Endothelial cell of umbilical vein (primary cell): ENCODE results near the gene CDR2L. TPM values are rescaled to one million over a fixed set of nuclear protein-coding genes. Genes with fewer than 3 reads are reported as not detected.

Experiments used
- BruUV-seq: library from RNA; stranded (reverse); fragments of 400-500 nt; replicated peaks from 2 replicates; lab custom pipeline; 2021; lab: Mats Ljungman, UMichigan
- CTCF ChIA-PET: fragments of 300-600, 350-600 bp; sonication (Branson Sonifier 250); formaldehyde crosslinking; loops from one replicate; lab custom pipeline; 2021; ENCODE audit warnings: antibody characterized with exemption, inconsistent platforms; lab: Charles Lee
- POLR2A ChIA-PET: fragments of 300-600, 350-600 bp; sonication (Branson Sonifier 250); formaldehyde crosslinking; loops from one replicate; lab custom pipeline; 2021; ENCODE audit warnings: antibody characterized with exemption, inconsistent platforms; lab: Charles Lee
- DNase-seq: peaks from one replicate; pipeline ENCODE4 v3.0.0-alpha.2; 2011; ENCODE audit warnings: low read depth, low spot score
- FAIRE-seq: peaks from 2 replicates; lab custom pipeline; 2011; peaks lifted over from hg19 to GRCh38; lab: Jason Lieb, UNC
- H2AFZ ChIP-seq: 2 replicates; pipeline ENCODE4 v1.6.0; 2012; ENCODE audit warnings: low read depth, low read length, control low read depth, inconsistent platforms
- H3K27ac ChIP-seq: 2 replicates; pipeline ENCODE4 v1.5.1; 2011; ENCODE audit warnings: low read depth, mild to moderate bottlenecking, control low read depth, low read length, moderate library complexity; ENCODE audit not compliant: insufficient read depth
- H3K27me3 ChIP-seq, 2 experiments: 2 replicates each; pipeline versions ENCODE4 v1.6.0 to v1.6.1; 2011; ENCODE audit warnings: low read length in 2 of 2, mixed read lengths in 1 of 2; ENCODE audit not compliant: control insufficient read depth in 2 of 2, insufficient read depth in 2 of 2
- H3K36me3 ChIP-seq, 2 experiments: 2 replicates in 1 of 2; 3 replicates in 1 of 2; pipeline ENCODE4 v1.5.1; 2011; ENCODE audit warnings: low read length in 2 of 2, mild to moderate bottlenecking in 1 of 2, moderate library complexity in 1 of 2; ENCODE audit not compliant: control insufficient read depth in 2 of 2, insufficient read depth in 2 of 2; ENCODE audit errors: extremely low read depth in 1 of 2
- H3K4me1 ChIP-seq: 3 replicates; pipeline ENCODE4 v1.5.1; 2011; ENCODE audit warnings: mild to moderate bottlenecking, low read length; ENCODE audit not compliant: control insufficient read depth, insufficient read depth; ENCODE audit errors: extremely low read depth
- H3K4me2 ChIP-seq: 2 replicates; pipeline ENCODE4 v1.6.1; 2011; ENCODE audit warnings: low read length, control low read depth, mixed read lengths; ENCODE audit not compliant: insufficient read depth
- H3K4me3 ChIP-seq, 3 experiments: fragments of 200-600 bp in 1 of 3; sonication (generic), shearing (Covaris generic) in 1 of 3; replicated peaks in 1 of 3; 2 replicates each; pipeline ENCODE4 v1.5.1; 2011 to 2016; ENCODE audit warnings: control low read depth in 3 of 3, low read length in 3 of 3, mild to moderate bottlenecking in 2 of 3, inconsistent platforms in 1 of 3, low read depth in 1 of 3, moderate library complexity in 1 of 3; ENCODE audit not compliant: insufficient read depth in 1 of 3
- H3K79me2 ChIP-seq: 2 replicates; pipeline ENCODE4 v1.6.0; 2012; ENCODE audit warnings: low read length, inconsistent platforms; ENCODE audit not compliant: control insufficient read depth, insufficient read depth
- H3K9ac ChIP-seq: replicated peaks from 2 replicates; pipeline ENCODE3; 2011; ENCODE audit warnings: low read length, control low read depth; ENCODE audit not compliant: insufficient read depth; ENCODE audit errors: extremely low read depth
- H3K9me1 ChIP-seq: replicated peaks from 3 replicates; pipeline ENCODE4 v1.6.0; 2011; ENCODE audit warnings: mild to moderate bottlenecking, low read length; ENCODE audit not compliant: control insufficient read depth, insufficient read depth; ENCODE audit errors: extremely low read depth
- H3K9me3 ChIP-seq: replicated peaks from 2 replicates; pipeline ENCODE4 v1.5.1; 2012; ENCODE audit warnings: low read length, inconsistent platforms; ENCODE audit not compliant: control insufficient read depth, insufficient read depth
- H4K20me1 ChIP-seq: replicated peaks from 2 replicates; pipeline ENCODE3; 2011; ENCODE audit warnings: mild to moderate bottlenecking, low read length; ENCODE audit not compliant: control insufficient read depth, insufficient read depth; ENCODE audit errors: extremely low read depth
- CTCF ChIP-seq, 2 donors: IDR thresholded peaks; 1 replicate in 1 of 2; 2 replicates in 1 of 2; pipeline ENCODE4 v1.5.1; 2011; ENCODE audit warnings: low read length in 2 of 2, mild to moderate bottlenecking in 2 of 2, moderate library complexity in 2 of 2, control low read depth in 1 of 2, inconsistent platforms in 1 of 2, low read depth in 1 of 2; ENCODE audit not compliant: insufficient read depth in 1 of 2; ENCODE audit errors: extremely low read depth in 1 of 2
- EZH2 ChIP-seq: IDR thresholded peaks from 2 replicates; pipeline ENCODE4 v1.6.1; 2012; ENCODE audit warnings: borderline replicate concordance, low read depth, mild to moderate bottlenecking, moderate library complexity, low read length, inconsistent platforms; ENCODE audit not compliant: severe bottlenecking
- FOS ChIP-seq: IDR thresholded peaks from 2 replicates; pipeline ENCODE4 v1.6.1; 2011; ENCODE audit warnings: mild to moderate bottlenecking, low read length, moderate library complexity, borderline replicate concordance; ENCODE audit not compliant: insufficient read depth
- GATA2 ChIP-seq: IDR thresholded peaks from 2 replicates; pipeline ENCODE4 v1.7.0; 2011; ENCODE audit warnings: low read depth, mild to moderate bottlenecking, moderate library complexity, mixed read lengths, low read length; ENCODE audit not compliant: insufficient read length, insufficient read depth
- MAX ChIP-seq: IDR thresholded peaks from 2 replicates; pipeline ENCODE4 v1.6.1; 2011; ENCODE audit not compliant: insufficient read depth, insufficient read length
- MYC ChIP-seq: IDR thresholded peaks from one replicate; pipeline ENCODE4 v1.6.1; 2011; ENCODE audit warnings: mild to moderate bottlenecking, low read depth, low read length
- POLR2A ChIP-seq: IDR thresholded peaks from 2 replicates; pipeline ENCODE4 v1.6.1; 2012; ENCODE audit warnings: low read depth, mild to moderate bottlenecking, control low read depth, low read length
- POLR2AphosphoS5 ChIP-seq: IDR thresholded peaks from 2 replicates; pipeline ENCODE4 v1.6.1; 2012; ENCODE audit warnings: low read depth, mild to moderate bottlenecking, control low read depth, low read length, moderate library complexity; ENCODE audit not compliant: insufficient read depth
- dilution Hi-C: fragments of 300-500 bp; cut with MboI; formaldehyde crosslinking; loops from one replicate; pipeline ENCODE4 v1.15.0; 2019; ENCODE audit warnings: low sequenced_read_pairs; ENCODE audit not compliant: extremely low pct_ligation_motif_present
- intact Hi-C: fragments of 100-400 bp; cut with micrococcal nuclease; formaldehyde crosslinking; loops from one replicate; pipeline ENCODE4 v1.10.0; 2022
- polyA plus RNA-seq, 4 experiments: library from polyadenylated mRNA; depleted of rRNA in 3 of 4; stranded (reverse) in 3 of 4; unstranded in 1 of 4; fragments of >200 nt; gene quantifications; 2 replicates each; pipeline versions ENCODE4 v1.2.1 to v1.2.3, GENCODE V29; 2011 to 2012; ENCODE audit warnings: missing spikeins in 1 of 4
- total RNA-seq: library from RNA; stranded (reverse); gene quantifications from 2 replicates; pipeline ENCODE4 v1.2.3, GENCODE V29; 2021

CDR2L gene
- total and polyA plus RNA-seq, 2 donors (not counting 3 experiments of a cell fraction or from before 2014, with no cell fraction given) = 22.2 to 34.9 TPM

- Histone ChIP-seq H2AFZ (no peak overlapping the region), H3K36me3 (peaks cover 5 to 25% of the 10 kb centered on the region in 2 experiments), H3K4me2 (no peak overlapping the region), H3K9me3 (no peaks in the 10 kb centered on the region), H3K9me1 (no peaks in the 10 kb centered on the region), H4K20me1 (no peaks in the 10 kb centered on the region), H3K4me1 (no peaks in the 10 kb centered on the region), H3K9ac (no peak overlapping the region), H3K79me2 (no peaks in the 10 kb centered on the region), H3K27ac (no peak overlapping the region), H3K27me3 (no peaks in the 10 kb centered on the region), H3K4me3 (no peak overlapping the region)
- intact Hi-C loops = no loop called here
- TF ChIP-seq FOS = no peak
- TF ChIP-seq GATA2 = no peak
- no peak for TF ChIP-seq POLR2A
- TF ChIP-seq EZH2 = no peak
- TF ChIP-seq MYC = no peak
- no peak for TF ChIP-seq POLR2AphosphoS5
- no peak for TF ChIP-seq CTCF (IDR thresholded peaks at IDR 0.05; ENCODE audit: extremely low read depth in 1 of 2, insufficient read depth in 1 of 2, low read depth in 1 of 2, low read length in 2 of 2)
- no peak for TF ChIP-seq MAX
- dilution Hi-C loops = no loop called here
- ChIA-PET CTCF (interaction anchor here (1.3 to 3.2 kb wide), 4 partner anchors 9 to 58 kb away, joined by 4 to 11 read pairs (median 7); partner anchors contain the start of gene CDR2L), POLR2A (no interaction called here)
- no peak for DNase-seq
- FAIRE-seq = no peak
- BruUV-seq = no TSS peak
These were observed 31.7 kb downstream of the CDR2L start for GRCh38 chr17:75019146-75019545.
